Hematopoietic multipotent progenitor cell treated with erythropoietin and hydrocortisone succinate and interleukin-3 and kit ligand, for 4 days (in vitro differentiated cells): Measurements from ENCODE around the gene NAA10.
A peak's percentile ranks its signal among the peaks of the same experiment; 100 is the strongest.

Experiments
- DNase-seq: peaks from one replicate; pipeline ENCODE4 v3.0.0-alpha.2; 2015

NAA10 gene

GRCh38 chrX:153927922-153928760 is 6.7 kb downstream of the NAA10 start:
- peak; percentile 98 for DNase-seq

GRCh38 chrX:153927672-153927921 is 7.2 kb downstream of the NAA10 start:
- DNase-seq, result no peak

GRCh38 chrX:153926858-153927671 is 7.8 kb downstream of the NAA10 start:
- DNase-seq, result peak; percentile 92

DNA sequence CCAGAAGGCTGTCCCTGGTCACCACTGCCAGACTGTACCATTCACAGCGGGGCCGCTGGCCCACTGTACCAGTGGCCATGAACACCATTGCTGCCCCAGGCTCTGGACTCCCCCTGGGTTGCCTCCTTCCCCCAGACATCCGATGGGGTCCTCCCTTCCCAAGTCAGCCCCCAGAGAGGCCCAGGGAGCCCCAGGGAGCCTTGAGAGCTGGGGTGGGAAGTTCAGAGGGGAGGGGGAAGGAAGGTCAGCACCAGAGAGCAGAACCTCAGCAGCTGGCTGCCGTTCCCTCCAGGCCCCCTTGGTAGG is 8.3 kb downstream of the NAA10 start:
- DNase-seq, result no peak

DNA sequence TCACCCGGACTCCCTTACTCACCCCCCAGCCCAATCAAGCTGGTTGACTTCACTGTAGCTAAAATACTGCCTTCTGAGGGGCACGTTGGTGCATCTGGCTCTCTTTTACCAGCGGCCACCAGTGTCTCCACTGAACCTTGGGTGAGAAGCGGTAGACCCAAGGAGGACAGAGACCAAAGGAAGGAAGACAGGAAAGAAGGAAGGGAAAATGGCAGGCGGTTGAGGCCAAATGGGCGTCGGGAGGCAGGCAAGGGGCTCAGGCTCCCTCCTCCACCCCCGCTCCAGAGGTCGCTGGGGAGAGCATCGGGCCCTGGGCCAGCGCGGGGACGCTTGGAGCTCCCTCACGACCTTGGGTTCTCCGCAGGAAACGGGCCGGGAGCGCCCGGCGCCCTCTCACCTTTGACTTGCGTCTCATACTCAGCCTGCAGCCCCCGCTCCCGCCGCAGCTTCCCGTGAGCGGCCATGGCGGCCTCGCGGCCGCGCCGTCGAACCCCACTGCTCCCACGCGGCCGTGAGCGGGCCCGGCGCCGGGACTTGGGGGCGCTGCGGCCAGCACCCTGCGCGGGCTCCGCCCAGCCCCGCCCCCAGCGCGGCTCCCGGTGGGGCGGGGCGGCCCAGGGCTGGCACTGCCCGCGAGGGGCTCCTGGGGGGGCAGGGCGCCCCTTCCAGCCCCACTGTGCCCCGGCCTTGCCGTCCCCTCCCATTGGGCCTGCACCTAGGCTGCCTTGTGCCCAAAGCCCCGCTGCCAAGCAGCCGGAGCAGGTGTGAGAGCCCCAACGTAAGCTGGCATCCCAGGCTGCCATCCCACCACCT is 8.9 kb downstream of the NAA10 start, which contains the start of gene ARHGAP4:
ARHGAP4 (minus strand) TSS at position 526 of the 813 bp plus-strand sequence; CDS start at position 464, 62 bp downstream.
- DNase-seq, result peak; percentile 70

GRCh38 chrX:153925387-153925738 is 9.5 kb downstream of the NAA10 start:
- DNase-seq, result peak; percentile 59

GRCh38 chrX:153924149-153924861 is 10.5 kb downstream of the NAA10 start:
- DNase-seq, result peak; percentile 76

GRCh38 chrX:153922932-153923857 is 11.6 kb downstream of the NAA10 start:
- peak; percentile 71 for DNase-seq

DNA sequence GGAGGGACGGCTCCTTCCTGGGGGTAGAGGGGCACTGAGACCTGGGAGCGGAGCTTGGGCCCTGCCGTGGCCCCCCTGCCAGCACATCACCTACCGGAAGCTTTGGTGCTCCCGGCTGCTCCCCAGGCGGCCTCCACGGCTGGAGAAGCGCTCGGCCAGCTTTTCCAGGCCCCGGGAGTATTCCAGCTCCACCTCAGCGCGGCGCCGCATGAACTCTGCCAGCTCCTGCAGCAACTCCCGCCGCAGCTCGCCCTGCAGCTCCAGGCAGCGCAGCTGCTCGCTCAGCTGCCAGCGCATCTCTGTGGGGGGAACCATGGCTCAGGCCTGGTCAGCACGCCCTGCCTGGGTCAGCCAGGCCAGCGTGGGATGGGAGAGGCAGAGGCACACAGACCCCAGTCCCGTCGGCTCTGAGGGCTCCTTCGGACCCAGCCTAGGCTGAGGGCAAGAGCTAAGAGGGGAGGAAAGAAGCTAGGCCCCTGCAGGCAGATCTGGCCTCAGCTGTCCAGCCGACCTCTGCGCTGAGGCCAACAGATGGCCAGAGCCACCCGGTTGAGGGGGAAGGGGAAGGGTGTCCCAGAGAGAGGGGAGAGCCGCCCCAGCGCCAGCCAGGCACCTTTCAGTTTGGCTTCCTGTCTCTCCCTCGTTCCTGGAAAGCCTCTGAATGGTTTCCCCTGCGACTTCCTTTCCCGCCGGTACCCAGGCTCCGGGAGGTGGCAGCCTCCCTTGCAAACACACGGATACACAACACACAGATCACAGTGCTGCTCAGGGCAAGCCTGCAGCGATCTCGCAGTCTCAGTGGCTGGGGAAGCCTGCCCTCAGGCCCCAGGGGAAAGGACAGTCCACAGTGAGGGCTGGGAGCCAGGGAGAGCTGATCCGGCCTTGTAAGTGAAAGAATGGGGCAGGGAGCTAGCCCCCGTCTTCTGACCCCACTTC is 13.1 kb downstream of the NAA10 start:
- DNase-seq, result no peak

DNA sequence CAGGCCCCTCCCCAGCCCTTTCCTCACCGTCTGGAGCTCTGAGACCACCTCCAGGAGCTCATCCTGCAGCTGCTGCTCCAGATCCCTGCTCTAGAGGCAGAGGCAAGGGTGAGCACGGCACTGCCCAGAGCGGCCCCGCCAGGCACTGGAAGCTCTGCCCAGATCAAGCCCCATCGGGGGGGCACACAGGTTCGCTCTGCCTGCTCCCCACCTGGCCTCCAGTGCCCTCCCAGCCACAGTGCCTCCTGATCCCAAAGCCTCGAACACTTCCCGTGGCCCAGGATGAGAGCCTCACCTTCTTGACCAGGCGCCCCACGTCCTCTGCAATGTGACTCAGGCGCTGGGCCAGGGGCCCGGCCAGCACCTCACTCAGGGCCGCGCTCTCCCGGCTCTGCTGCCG is 13.8 kb downstream of the NAA10 start:
- no peak for DNase-seq

GRCh38 chrX:153920546-153920945 is 14.3 kb downstream of the NAA10 start:
- DNase-seq, result no peak

DNA sequence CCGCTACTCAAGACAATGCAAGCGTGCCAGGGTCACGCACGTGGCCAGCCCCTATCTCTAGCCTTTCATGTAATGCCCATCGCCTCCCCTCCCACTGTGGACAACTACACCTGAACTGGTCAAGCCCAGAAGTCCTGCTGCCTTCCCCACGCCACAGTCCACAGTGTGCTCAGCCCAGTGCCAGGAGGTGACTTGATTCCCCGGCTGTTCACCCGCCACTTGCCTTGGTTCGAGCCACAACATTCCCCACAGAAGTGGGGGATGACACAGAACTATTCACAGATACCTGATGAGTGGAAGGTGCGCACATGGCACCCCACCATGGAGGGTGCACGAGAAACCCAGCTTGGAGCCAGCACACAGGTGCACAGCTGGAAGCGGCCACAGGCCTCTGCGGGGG is 15.6 kb downstream of the NAA10 start:
- DNase-seq, result no peak

- no peak for DNase-seq
Measured at GRCh38 chrX:153917869-153918268, 17.0 kb downstream of the NAA10 start.

- no peak for DNase-seq
Measured at GRCh38 chrX:153913701-153914100, 21.1 kb downstream of the NAA10 start.

DNA sequence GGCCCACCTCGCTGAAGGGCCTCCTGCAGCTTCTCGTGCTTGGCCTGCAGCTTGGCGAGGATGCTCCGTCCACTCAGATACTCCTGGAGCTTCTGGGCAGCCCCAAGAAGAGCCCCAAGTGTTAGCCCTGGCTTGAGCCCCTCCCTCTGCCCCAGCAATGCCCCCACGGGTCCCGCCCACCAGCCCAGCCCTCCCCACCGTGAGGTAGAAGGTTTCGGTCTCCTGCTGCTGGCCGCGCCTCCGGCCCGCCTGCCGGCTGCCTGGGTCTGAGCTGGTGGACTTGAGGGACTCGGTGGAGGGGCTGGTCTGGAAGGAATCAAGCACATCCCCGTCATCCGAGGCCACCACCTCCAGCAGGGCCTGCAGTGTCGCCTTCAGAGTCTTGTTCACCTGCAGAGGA is 21.6 kb downstream of the NAA10 start:
- DNase-seq, result no peak

- DNase-seq, result no peak
Measured at GRCh38 chrX:153911798-153912197, 23.0 kb downstream of the NAA10 start.

GRCh38 chrX:153910446-153910845 is 24.4 kb downstream of the NAA10 start:
- no peak for DNase-seq

DNA sequence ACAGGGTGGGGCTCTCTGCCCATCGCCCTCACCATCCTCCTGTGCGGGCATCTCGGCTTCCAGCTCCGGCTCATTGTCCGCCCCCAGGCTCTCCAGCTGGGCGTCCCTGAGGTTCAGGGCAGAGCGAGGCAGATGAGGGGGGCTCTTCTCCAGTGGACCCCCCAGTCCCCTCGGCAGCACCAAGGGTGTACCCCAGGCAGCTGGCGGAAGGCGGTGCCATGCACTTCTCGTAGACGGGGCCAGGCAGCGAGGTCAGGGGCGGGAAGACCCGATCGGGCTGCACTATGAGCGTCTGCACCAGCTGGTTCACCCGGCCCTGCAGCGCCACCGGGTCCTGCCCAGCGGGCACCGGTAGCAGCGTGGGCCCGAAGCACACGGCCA is 24.9 kb downstream of the NAA10 start:
- DNase-seq, result no peak

DNA sequence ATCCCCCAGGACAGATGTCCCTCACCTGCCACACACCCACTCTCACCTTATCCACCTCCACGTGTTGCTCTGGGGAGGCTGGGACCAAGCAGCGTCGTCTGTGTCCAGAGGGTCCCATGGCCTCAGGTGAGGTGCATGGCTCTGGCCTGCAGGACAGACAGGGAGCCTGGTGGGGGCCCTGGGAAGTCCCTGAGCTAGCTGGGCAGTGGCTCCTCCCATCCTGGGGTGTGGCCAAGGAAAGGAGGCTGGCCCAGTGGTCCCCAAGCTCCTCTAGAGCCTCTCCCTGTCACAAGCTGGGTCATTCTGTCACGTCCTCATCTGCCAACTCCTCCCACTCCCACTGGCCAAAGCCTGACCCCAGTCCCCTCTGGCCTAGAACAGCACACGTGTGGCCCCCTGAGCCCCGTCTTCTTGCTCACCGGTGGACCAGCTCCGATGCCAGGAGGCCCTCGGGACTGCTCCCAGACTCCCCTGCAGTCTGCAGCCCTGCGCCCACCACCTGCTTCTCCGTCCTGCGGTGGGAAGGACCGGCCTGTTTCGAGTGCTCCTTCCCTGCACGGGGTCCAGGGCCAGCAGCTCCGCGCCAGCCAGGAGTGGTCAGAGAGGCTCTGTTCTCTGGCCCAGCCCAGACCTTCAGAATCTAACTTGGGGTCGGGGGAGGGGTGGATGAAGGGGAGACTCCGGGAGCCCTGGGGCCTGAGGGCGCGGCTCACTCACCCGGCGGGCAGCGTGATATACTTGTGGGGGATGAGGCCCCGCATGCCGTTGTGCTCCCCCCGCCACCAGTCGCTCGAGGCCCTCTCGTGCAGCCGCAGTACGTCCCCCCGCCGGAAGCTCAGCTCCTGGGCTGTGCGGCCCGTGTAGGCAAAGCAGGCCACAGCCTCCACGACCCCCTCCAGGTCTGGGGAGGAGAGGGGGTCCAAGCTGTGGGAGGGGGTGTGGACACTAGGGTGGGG is 25.5 kb downstream of the NAA10 start:
- peak; percentile 53 for DNase-seq
